Caco-2 (cell line): ENCODE measurements around the gene SYS1. TPM values are rescaled to one million over a fixed set of nuclear protein-coding genes. Genes with fewer than 3 reads are reported as not detected.

Experiments used
- BruUV-seq: library from RNA; stranded (reverse); fragments of 400-500 nt; replicated peaks from 2 replicates; lab custom pipeline; 2021; lab: Mats Ljungman, UMichigan
- CTCF ChIA-PET: fragments of 300-600 bp; sonication (Branson Sonifier 250); formaldehyde crosslinking; loops from one replicate; lab custom pipeline; 2022; ENCODE audit warnings: antibody characterized with exemption; lab: Charles Lee
- POLR2A ChIA-PET: fragments of 300-600 bp; sonication (Branson Sonifier 250); formaldehyde crosslinking; loops from one replicate; lab custom pipeline; 2022; ENCODE audit warnings: antibody characterized with exemption; lab: Charles Lee
- DNase-seq, 2 experiments: peaks; one replicate each; pipeline versions ENCODE4 v3.0.0 to v3.0.0-alpha.2; 2020 to 2022
- H3K27me3 ChIP-seq: replicated peaks from 2 replicates; pipeline ENCODE4 v1.6.0; 2011; ENCODE audit warnings: low read length; ENCODE audit not compliant: control insufficient read depth, insufficient read depth
- H3K36me3 ChIP-seq: 2 replicates; pipeline ENCODE4 v1.5.1; 2011; ENCODE audit warnings: low read length; ENCODE audit not compliant: control insufficient read depth, insufficient read depth
- H3K4me1 ChIP-seq: fragments of 250-450 bp; sonication (Bioruptor Pico); 2 replicates; pipeline ENCODE4 v1.5.1; 2020; ENCODE audit warnings: mild to moderate bottlenecking
- H3K4me3 ChIP-seq: 2 replicates; pipeline ENCODE4 v1.5.1; 2011; ENCODE audit warnings: low read depth, mild to moderate bottlenecking, control low read depth, low read length
- H3K9me3 ChIP-seq: fragments of 250-450 bp; sonication (Bioruptor Pico); 2 replicates; pipeline ENCODE4 v1.5.1; 2020; ENCODE audit warnings: mild to moderate bottlenecking, moderate library complexity
- H3K27ac Mint-ChIP-seq: one replicate; pipeline ENCODE4 v1.8.0; 2022; ENCODE audit warnings: mixed read lengths; ENCODE audit not compliant: unreplicated experiment
- H3K27me3 Mint-ChIP-seq: one replicate; pipeline ENCODE4 v1.8.0; 2022; ENCODE audit warnings: mixed read lengths; ENCODE audit not compliant: insufficient read depth, unreplicated experiment
- H3K36me3 Mint-ChIP-seq: one replicate; pipeline ENCODE4 v1.8.0; 2022; ENCODE audit warnings: mild to moderate bottlenecking, mixed read lengths; ENCODE audit not compliant: insufficient read depth, unreplicated experiment
- H3K4me1 Mint-ChIP-seq: one replicate; pipeline ENCODE4 v1.8.0; 2022; ENCODE audit warnings: low read depth, mixed read lengths; ENCODE audit not compliant: unreplicated experiment
- H3K4me3 Mint-ChIP-seq: one replicate; pipeline ENCODE4 v1.8.0; 2022; ENCODE audit warnings: mild to moderate bottlenecking, moderate library complexity, mixed read lengths; ENCODE audit not compliant: unreplicated experiment
- H3K9me3 Mint-ChIP-seq: one replicate; pipeline ENCODE4 v1.8.0; 2022; ENCODE audit warnings: mixed read lengths; ENCODE audit not compliant: unreplicated experiment
- CTCF ChIP-seq, 2 experiments: fragments of 200-600 bp in 1 of 2; IDR thresholded peaks; 1 replicate in 1 of 2; 2 replicates in 1 of 2; pipeline versions ENCODE4 v1.5.1 to v1.8.0; 2011 to 2022; ENCODE audit warnings: antibody characterized with exemption in 1 of 2, control low read depth in 1 of 2, inconsistent platforms in 1 of 2, low read depth in 1 of 2, low read length in 1 of 2, mild to moderate bottlenecking in 1 of 2, moderate library complexity in 1 of 2; ENCODE audit not compliant: insufficient read depth in 1 of 2, severe bottlenecking in 1 of 2, unreplicated experiment in 1 of 2
- intact Hi-C: fragments of 100-400 bp; cut with micrococcal nuclease; formaldehyde crosslinking; loops from one replicate; pipeline ENCODE4 v1.10.0; 2022; ENCODE audit not compliant: unreplicated experiment
- total RNA-seq: library from RNA; stranded (reverse); gene quantifications from 2 replicates; pipeline ENCODE4 v1.2.3, GENCODE V29; 2022

SYS1 gene
- total RNA-seq, 1 experiment from 2014 or later, result 62.1 TPM

GRCh38 chr20:45341579-45341938 lies 21.4 kb upstream of the SYS1 start:
- intact Hi-C loops, result no loop called here
- no peaks in the 10 kb centered on the region for H3K9me3 Mint-ChIP-seq
- H3K9me3 ChIP-seq, result no peaks in the 10 kb centered on the region
- H3K4me3 Mint-ChIP-seq, result peak overlapping the region; percentile 97
- peaks cover 11% of the 10 kb centered on the region for H3K36me3 ChIP-seq
- H3K4me1 Mint-ChIP-seq, result peaks cover 95% of the 10 kb centered on the region
- TF ChIP-seq CTCF (IDR thresholded peaks at IDR 0.05; ENCODE audit: insufficient read depth in 1 of 2, low read depth in 1 of 2, low read length in 1 of 2, severe bottlenecking in 1 of 2, unreplicated experiment in 1 of 2), result no peak
- no peak for DNase-seq
- BruUV-seq, result no TSS peak
- H3K4me3 ChIP-seq, result peak overlapping the region; percentile 24
- no peaks in the 10 kb centered on the region for H3K27me3 Mint-ChIP-seq
- ChIA-PET CTCF (interaction anchor here (0.5 to 4.4 kb wide), 12 partner anchors 16 to 430 kb away, joined by 3 to 50 read pairs (median 8); partner anchors contain the start of gene SYS1), POLR2A (interaction anchor here (0.6 to 9.0 kb wide), 4 partner anchors 19 to 432 kb away, joined by 4 to 229 read pairs (median 7); partner anchors contain the start of gene SYS1)
- no peaks in the 10 kb centered on the region for H3K27me3 ChIP-seq
- H3K27ac Mint-ChIP-seq, result peak overlapping the region; percentile 77
- H3K36me3 Mint-ChIP-seq, result peaks cover 100% of the 10 kb centered on the region
- peaks cover 100% of the 10 kb centered on the region for H3K4me1 ChIP-seq

GRCh38 chr20:45341939-45342854 lies 20.8 kb upstream of the SYS1 start:
- ChIA-PET CTCF (interaction anchor here (0.5 to 4.4 kb wide), 15 partner anchors 16 to 436 kb away, joined by 3 to 50 read pairs (median 6); partner anchors contain the start of gene SYS1), POLR2A (interaction anchor here (1.0 to 9.0 kb wide), 4 partner anchors 19 to 108 kb away, joined by 3 to 229 read pairs (median 6); partner anchors contain the start of gene SYS1)
- Histone ChIP-seq H3K27me3 (no peaks in the 10 kb centered on the region), H3K36me3 (peaks cover 11% of the 10 kb centered on the region), H3K9me3 (no peaks in the 10 kb centered on the region), H3K4me3 (peak overlapping the region; percentile 24), H3K4me1 (peaks cover 99% of the 10 kb centered on the region)
- H3K27ac Mint-ChIP-seq, result peak overlapping the region; percentile 77
- H3K36me3 Mint-ChIP-seq, result peaks cover 98% of the 10 kb centered on the region
- peak; percentile 90 to 93 for DNase-seq
- peaks cover 95% of the 10 kb centered on the region for H3K4me1 Mint-ChIP-seq
- no peaks in the 10 kb centered on the region for H3K27me3 Mint-ChIP-seq
- BruUV-seq, result no TSS peak
- peak overlapping the region; percentile 97 for H3K4me3 Mint-ChIP-seq
- TF ChIP-seq CTCF (IDR thresholded peaks at IDR 0.05; ENCODE audit: insufficient read depth in 1 of 2, low read depth in 1 of 2, low read length in 1 of 2, severe bottlenecking in 1 of 2, unreplicated experiment in 1 of 2), result no peak
- no peaks in the 10 kb centered on the region for H3K9me3 Mint-ChIP-seq
- intact Hi-C loops, result no loop called here

- peaks cover 89% of the 10 kb centered on the region for H3K4me1 Mint-ChIP-seq
- ChIA-PET POLR2A (interaction anchor here (1.0 to 9.0 kb wide), 5 partner anchors 19 to 538 kb away, joined by 3 to 229 read pairs (median 9); partner anchors contain the start of genes SYS1 and ZSWIM1), CTCF (interaction anchor here (0.7 to 4.4 kb wide), 9 partner anchors 17 to 494 kb away, joined by 4 to 50 read pairs (median 20); partner anchors contain the start of gene SYS1)
- peak overlapping the region; percentile 24 for H3K4me3 ChIP-seq
- peak in 1 of 2 experiments; percentile 93 for DNase-seq
- no TSS peak for BruUV-seq
- H3K36me3 ChIP-seq, result peaks cover 11% of the 10 kb centered on the region
- H3K4me3 Mint-ChIP-seq, result peak overlapping the region; percentile 97
- H3K27me3 Mint-ChIP-seq, result no peaks in the 10 kb centered on the region
- peak overlapping the region; percentile 77 for H3K27ac Mint-ChIP-seq
- H3K27me3 ChIP-seq, result no peaks in the 10 kb centered on the region
- intact Hi-C loops, result loop anchor here (1.0 kb wide), 2 partner anchors 20 kb away; partner anchors contain the start of gene SYS1
- H3K9me3 ChIP-seq, result no peaks in the 10 kb centered on the region
- peaks cover 98% of the 10 kb centered on the region for H3K36me3 Mint-ChIP-seq
- no peaks in the 10 kb centered on the region for H3K9me3 Mint-ChIP-seq
- no peak for TF ChIP-seq CTCF (IDR thresholded peaks at IDR 0.05; ENCODE audit: insufficient read depth in 1 of 2, low read depth in 1 of 2, low read length in 1 of 2, severe bottlenecking in 1 of 2, unreplicated experiment in 1 of 2)
- peaks cover 91% of the 10 kb centered on the region for H3K4me1 ChIP-seq
Observed at GRCh38 chr20:45342855-45343531, 20.0 kb upstream of the SYS1 start.
